MM.1S (cell line): ENCODE data around the gene ANAPC4.

Source experiments
- CTCF ChIP-seq: fragments of 300-600 bp; sonication (generic); IDR thresholded peaks from 2 replicates; pipeline ENCODE4 v1.5.1; 2016; ENCODE audit warnings: antibody characterized with exemption, low read length, mixed read lengths
- EZH2 ChIP-seq: fragments of 300-600 bp; sonication (generic); optimal IDR thresholded peaks from 2 replicates; pipeline ENCODE3; 2017; ENCODE audit warnings: low read depth, mild to moderate bottlenecking, antibody characterized with exemption, low read length, mixed read lengths
- EZH2phosphoT487 ChIP-seq: fragments of 300-600 bp; sonication (generic); IDR thresholded peaks from 2 replicates; pipeline ENCODE4 v1.6.1; 2018; ENCODE audit warnings: antibody characterized with exemption, low read length

- TF ChIP-seq CTCF (no peak), EZH2phosphoT487 (no peak), EZH2 (no peak)
Measured at GRCh38 chr4:25370242-25370641, 6.8 kb upstream of the ANAPC4 start.
